NCI-H460 (cell line): ENCODE measurements around the gene MFSD6L. TPM values are rescaled to one million over a fixed set of nuclear protein-coding genes. Genes with fewer than 3 reads are reported as not detected.

Experiments used
- DNase-seq: peaks from one replicate; pipeline ENCODE4 v3.0.0-alpha.2; 2016; ENCODE audit warnings: low read depth; ENCODE audit errors: extremely low read depth
- polyA plus RNA-seq: library from polyadenylated mRNA; depleted of rRNA; stranded (reverse); fragments of >200 nt; gene quantifications from 2 replicates; pipeline ENCODE4 v1.2.3, GENCODE V29; 2014; cell fraction: nucleus; rRNA removed
- total RNA-seq: library from RNA; depleted of rRNA; stranded (reverse); fragments of >200 nt; shearing (Covaris generic); gene quantifications from 2 replicates; pipeline ENCODE4 v1.2.3, GENCODE V29; 2014; rRNA removed

Gene MFSD6L, protein sequence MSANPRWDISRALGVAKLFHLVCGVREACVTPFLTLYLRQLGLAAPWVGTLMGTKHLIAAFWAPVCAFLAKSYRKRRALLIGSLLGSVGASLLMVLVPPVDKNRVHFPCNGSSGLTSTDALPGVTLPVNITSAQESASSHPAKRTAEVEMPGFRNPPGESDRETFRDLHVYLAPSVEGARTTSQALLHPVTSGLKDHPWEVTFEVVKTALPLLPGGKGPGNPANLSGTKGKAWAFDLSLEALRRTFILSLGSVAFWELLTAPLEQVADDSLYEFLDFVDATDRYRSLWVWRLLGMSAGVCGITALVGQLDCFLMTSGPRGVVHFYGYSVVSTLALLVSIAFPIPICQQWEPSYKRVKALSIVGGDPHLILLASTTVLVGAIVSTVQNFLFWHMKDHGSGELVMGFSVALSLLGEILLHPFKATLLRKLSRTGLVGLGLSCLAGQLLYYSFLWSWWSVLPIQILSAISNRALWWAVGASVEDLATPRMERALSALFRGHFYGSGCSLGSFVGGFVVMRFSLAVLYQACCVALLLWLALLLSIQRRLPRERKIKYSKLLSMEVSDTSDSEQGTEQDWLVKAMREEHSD
- not detected in 2 replicates for total RNA-seq
- polyA plus RNA-seq = not detected in 2 replicates

DNA sequence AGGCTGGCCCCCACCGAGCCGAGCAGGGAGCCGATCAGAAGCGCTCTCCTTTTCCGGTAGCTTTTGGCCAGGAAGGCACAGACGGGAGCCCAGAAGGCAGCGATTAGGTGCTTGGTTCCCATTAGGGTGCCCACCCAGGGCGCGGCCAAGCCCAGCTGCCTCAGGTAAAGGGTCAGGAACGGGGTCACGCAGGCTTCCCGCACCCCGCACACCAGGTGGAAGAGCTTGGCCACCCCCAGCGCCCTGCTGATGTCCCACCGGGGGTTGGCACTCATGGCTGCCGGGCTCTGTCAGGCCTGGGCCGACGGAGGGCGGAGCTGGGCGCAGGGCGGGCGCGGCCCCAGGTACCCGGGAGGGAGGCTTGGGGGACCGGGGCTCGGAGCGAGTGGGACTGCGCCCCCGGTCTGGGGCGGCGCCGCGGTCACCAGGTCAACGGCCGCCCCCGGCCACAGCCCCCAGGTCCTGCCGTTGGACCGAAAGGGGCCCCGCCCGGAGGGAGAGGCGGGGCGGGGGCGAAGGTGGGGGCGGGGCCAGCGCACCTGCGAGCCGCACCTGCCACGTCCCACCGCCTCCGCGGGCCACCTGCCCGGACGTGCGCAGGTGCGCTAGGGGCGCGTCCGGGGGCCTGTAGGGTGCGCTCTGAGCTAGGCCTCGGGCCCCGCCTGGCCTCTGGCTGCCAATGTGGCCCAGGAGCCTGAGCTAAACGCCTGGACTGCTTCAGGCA, at the start of gene MFSD6L:
Gene MFSD6L (minus strand): TSS at position 520 of the 724 bp plus-strand sequence. CDS start 245 bp downstream, at position 275.
- no peak for DNase-seq

DNA sequence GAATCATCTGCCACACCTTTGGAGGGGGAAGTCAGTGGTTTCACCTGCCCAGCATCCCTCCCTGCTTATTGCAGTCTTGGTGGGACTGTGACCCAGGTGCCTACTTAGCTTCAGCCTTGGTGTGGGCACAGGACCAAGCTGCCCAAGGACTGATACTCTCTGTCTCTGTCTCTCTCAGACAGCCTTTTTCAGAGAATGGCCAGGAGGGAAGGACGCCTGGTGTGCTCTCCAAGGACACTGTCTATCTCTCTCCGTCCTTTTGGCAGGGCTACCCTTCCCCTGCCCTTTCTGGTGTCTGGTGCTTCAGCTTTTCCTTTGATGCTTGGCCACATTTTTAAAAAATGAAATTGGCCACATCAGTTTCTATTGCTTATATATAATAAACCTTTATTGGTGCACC, 48.7 kb upstream of the MFSD6L start:
- DNase-seq = no peak

DNA sequence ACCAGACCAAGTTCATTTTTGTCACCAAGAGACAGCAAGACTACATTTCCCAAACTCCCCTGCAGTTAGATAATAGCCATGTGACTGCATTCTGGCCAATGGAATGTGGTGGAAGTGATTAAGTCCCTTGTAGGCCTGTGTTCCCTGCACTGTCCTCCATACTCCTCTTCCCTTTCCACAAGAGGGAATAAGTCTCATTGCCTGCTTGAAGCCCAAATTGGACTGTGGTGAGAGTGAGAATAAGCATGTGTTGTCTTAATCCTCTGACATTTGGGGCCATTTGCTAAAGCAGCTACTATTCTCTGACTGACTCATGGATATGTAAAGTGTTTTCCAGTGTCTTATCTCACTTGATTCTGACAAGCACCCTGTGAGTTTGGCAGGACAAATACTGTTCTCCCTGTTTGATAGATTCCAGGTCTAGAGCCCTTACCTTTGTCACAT, 47.6 kb upstream of the MFSD6L start:
- peak; percentile 17 for DNase-seq

DNA sequence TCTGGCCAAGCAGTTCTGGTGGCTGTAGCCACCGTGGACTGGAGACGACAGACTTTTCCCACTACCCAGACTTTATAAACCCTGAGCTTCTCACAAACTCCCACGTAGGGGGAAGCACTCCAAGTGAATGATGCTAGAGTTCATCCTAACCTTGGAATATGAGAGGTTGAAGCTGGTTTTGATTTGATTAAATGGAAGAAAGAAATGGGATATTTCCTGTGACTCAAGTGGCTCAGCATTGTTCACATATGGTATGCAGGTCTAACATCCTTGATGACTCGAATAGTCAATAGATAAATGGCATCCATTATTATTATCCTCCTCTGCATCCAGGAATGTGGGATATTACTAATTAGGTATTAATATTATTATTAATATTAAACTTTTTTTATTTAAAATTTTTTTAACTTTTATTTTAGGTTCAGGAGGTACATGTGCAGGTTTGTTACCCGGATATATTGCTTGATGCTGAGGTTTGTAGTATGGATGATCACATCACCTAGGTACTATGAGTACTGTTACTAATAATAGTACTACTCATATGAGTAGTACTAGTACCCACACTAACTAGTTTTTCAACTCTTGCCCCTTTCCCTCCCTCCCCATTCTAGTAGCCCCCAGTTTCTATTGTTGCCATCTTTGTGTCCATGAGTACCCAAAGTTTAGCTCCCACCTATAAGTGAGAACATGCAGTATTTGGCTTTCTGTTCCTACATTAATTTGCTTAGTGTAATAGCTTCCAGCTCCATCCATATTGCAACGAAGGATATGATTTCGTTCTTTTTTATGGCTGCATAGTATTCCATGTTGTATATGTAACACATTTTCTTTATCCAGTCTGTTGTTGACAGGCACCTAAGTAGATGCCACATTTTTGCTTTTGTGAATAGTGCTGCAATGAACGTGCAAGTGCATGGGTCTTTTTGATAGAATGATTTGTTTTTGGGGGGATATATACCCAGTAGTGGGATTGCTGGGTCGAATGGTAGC, 45.4 kb upstream of the MFSD6L start:
- DNase-seq = no peak

DNA sequence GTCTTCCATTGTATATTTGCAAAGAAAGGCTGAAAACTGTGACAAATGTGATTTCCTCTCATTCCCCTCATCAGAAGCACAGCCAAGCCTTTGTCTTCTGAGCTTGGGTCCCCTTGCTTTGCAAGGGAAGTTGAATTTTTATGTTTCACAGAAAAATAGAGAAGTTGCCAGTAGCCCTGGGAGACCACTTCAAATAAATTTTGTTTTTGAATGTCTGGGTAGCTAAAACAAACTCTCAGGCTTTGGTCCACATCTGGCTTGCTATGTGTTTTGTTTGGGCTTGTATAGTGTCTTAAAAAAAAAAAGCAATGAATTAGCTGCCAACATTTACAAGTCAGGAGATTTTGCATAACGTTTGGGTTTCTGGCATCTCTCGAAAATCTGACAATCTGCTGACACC, 44.2 kb upstream of the MFSD6L start:
- DNase-seq = no peak

DNA sequence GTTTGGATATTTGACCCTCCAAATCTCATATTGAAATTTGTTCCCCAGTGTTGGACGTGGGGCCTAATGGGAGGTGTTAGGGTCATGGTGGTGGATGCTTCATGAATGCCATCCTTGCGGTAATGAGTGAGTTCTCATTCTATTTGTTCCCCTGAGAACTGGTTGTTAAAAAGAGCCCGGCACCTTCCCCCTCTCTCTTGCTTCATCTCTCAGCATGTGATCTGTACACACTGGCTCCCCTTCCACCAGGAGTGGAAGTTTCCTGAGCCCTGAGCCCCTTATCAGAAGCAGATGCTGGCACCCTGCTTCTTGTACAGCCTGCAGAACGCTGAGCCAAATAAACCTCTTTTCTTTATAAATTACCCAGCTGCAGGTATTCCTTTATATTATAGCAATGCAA, 42.7 kb upstream of the MFSD6L start:
- DNase-seq = no peak

DNA sequence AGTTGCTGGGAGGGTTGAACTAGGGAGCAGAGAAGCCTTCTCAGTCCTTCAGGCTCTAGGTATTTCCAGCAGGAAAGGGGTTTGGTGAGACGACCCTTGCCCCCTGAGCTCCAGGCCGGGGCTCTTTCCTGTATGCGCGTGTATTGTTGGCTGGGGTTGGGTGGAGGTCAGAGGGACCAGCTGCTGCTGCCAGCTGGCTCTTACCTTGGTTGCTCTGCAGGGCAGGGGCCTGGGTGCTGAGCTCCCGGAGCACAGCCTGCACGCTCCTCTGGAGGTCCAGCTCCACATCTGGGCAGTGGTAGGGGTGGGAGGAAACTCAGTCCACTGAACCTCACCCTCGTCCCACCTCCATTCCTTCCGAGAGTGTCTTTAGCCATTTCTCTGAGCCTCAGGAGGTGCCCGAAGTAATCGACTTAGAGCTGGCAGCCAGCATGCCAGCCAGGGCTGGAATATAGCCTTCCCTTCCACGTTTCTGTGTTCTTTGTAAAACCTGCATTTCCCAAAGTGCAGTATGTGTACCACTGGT, 40.3 kb upstream of the MFSD6L start:
- no peak for DNase-seq

DNA sequence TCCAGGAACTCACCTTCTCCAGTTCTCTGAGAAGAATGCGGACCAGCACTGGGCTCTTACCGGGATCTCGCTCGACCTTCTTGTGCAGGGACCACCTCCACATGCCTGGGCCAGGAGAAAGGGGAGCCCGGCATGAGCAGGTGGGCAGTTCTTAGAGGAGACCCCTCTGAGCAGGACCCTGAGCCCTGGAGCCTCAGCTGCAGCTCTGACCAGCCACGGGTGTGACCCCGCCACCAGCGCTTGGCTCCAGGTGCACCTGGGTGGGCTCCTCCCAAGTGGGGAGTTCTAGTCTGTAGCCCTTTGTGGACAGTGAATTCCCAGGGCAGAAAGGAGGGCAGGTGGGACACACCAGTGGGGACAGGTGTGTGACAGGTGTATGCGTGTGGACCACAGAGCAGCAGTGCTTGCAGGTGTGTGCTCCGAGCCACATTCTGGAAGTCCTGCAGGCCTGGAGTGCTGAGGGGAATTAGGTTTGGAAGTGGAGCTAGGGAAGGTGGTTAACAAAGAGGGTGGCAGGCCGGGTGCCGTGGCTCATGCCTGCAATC, 39.5 kb upstream of the MFSD6L start:
- DNase-seq = no peak

DNA sequence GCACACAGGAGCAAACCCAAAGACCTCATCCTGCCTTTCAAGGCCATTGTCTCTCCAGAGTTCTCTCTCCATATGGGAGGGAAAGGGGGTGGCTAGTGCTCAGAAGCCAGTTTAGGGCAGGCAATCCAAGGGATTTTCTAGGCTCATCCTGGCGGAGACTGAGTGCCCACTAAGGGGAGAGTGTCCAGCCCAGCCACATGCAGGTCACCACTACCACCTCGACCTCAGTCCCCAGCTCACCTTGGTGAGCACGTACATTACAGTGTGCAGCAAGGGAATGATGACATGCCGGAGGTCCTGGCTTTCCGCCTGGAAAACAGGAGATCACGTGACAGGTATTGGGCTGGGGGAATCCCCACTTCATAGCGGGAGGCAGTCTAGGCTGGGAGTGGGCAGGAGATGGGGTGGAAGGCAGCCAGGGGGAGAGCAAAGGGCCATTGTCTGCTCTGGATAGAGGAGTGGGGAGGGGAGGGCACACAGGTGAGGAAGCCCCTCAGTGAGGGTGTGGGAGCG, 38.5 kb upstream of the MFSD6L start:
- no peak for DNase-seq

DNA sequence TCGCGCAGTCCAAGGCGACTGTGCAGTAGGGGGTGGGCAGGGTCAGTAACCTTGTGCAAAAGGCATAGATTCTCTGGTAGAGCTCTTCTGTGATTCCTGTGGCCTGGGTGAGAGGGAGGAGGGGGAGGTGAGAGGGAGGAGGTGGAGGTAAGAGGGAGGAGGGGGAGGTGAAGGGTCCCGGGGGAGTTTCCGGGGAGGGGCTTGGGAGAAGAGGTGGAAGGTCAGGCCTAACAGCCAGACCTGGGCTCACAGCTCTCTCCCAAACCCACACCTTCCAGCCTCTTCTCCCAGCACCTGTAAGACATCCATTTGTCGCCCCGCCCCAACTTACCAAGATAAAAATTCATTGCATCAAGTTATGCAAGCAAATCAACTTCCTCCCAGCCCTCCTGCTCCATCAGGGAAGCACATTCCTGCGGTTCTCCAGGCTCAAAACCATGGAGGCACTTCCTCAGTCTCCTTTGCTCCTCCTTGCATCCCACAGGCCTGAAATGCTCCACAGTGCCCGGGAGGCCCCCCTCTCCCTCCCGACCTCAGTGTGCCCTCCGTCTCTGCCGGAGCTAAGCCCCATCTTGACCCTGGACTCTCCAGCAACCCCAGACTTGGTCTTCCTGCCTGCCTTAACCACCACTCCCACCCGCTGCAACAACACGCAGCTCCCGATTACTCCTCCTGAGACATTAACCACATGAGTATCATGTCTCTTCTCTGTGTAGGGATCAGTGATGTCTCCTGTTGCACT, 37.8 kb upstream of the MFSD6L start:
- no peak for DNase-seq

DNA sequence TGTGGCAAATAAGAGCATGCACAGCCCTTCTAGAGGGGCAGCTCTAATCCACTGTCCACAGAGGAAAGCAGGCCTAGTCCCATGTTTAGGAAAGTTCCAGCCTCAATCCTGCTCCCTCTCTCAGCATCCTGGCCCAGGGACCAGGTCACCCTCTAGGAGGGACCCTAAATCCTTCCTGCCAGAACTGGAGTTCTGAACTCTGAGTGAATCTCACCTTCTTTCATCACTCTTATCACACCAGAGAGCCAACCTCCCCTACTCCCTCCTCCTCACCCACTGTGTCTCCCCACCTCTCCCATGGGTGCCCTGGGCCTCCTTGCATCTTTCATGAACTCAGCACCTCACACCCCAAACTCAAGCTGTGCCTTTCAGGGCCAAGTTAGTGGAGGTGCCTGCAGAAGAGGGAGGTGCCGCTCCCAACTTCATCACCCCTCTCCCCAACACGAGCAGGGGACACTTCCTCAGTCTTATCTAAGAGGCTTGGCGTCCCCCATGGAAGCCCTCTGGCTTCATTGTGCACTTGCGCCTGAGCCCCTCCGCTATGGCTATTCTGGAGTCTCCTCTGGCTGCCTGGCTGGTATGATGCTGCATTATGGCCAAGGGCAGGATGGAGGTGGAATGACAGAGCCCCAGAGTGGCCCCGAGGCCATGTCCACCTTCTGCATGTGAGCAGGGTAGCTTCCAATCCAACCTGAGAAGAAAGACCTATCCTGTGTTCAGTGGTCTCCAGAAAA, 36.6 kb upstream of the MFSD6L start:
- no peak for DNase-seq

DNA sequence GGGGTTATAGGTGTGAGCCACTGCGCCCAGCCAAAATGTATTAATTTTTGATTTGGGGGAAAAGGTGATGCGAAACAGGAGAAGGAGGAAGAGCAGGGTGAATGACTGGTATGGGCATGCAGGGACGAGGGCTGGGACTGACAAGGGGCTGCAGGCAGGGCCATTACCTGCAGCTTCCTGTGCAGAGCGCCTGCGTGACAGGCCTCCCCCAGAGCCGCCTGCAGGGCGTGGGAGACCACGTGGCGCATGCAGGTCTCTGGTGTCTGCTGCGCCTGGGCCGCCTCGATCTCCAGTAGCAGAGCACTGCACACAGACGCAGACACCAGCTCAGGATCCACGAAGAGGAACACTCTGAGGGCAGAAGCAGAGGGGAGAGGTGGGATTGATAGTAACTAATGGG, 35.9 kb upstream of the MFSD6L start:
- no peak for DNase-seq

DNA sequence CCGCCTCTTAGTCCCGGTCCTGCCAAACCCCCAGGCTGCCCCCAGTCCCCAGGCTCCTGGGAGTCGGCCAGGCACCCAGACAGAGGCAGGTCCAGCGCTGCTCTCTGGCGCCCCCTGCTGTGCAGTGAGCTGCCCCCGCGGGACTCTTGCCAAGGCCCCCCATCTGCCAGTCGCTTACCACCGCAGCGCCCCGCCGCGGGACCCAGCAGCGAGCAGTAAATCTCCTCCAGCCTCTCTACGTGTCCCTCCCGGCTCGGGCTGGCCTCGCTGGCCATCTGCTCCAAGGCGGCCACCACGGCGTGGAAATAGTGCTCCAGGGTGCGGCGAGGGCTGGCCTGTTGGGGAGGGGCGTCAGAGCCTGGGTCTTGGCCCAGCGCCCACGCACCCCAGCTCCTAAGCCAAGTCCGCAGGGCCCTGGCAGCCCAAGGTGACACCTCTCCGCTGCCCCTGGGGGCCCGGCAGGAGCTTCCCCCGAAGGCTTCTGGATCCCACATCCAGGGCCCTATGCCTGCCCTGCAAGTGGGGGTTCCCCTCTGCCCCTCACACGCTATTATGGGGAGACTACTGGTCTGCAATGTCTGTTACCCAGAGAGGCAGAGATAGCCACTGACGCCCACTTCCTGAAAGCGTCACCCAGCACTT, 33.7 kb upstream of the MFSD6L start:
- peak; percentile 6 for DNase-seq

DNA sequence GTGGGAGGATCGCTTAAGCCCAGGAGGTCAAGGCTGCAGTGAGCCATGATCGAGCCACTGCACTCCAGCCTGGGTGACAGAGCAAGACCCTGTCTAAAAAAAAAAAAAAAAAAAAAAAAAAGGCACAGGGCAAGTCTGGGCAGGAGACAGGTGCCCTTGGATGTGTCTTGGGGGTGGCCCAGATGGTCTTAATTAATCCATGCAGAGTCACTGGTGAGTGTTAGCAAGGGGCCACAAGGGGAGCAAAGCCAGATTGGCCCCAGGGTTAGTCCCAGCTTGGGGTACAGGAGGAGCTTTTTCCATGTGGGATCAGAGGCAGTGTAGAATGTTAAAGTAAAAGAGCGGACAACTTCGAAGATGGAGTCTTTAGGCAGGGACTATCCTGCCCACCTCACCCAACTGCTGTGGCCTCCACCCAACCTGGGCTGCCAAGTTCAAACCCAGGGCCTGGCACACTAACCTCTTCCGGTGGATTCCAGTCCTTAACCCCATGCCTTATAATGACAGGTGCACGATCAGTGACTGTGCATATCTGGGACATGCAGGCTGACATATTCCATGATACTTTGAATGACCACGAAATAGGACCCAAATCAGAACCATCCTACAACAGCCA, 32.2 kb upstream of the MFSD6L start:
- DNase-seq = no peak

DNA sequence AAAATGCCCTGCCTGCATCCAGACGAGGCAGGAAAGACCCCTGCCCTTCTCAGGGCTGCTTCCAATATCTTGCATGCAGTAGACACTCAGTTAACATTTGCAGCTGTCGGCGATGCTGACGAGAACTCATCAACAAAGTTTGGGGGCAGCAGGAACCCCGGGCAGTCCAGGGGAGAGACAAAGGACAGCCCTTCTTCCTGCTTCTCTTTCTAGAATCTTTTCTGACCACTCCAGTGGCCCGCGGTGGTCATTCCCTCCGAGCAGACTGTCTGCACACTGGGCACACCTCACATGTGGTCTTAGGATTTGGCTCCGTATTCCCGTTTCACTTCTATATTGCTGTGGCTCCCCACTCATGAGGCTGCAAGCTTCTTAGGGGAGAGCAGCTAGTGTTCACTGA, 31.0 kb upstream of the MFSD6L start:
- no peak for DNase-seq

DNA sequence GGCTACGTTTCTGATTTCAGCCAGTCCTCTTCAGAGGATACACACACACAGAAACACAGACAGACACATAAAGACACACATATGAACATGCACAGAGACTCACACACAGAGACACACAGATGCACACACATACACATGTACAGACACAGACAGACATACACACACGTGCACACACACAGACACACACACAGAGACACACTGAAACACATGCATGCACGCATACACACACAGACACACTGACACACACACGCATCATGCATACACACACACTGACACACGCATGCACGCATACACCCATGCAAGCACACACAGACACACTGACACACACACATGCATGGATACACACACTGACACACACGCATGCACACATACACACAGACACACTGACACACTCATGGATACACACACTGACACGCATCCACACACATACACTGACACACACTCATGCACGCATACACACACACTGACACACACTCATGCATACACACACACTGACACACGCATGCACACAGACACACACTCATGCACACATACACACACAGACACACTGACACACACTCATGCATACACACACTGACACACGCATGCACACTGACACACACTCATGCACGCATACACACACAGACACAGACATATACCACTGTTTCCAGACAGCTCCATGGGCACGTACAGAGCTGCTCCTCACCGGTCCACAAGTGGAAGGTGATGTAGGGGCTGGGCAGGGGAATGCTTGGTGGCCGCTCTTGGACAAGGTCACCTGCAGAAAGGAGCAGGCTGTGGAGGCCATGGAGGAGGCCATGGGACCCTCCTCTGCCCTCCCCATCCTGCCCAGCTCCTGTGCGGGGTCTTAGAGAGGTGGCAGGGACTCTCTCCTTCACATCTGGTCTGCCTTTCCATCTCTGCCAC, 30.1 kb upstream of the MFSD6L start:
- no peak for DNase-seq
